SW 1271 (cell line): ENCODE data around the gene UBE2D4.
"Not testable (repeated sequence)": the region's sequence is repeated elsewhere in the genome, so short reads cannot be mapped to it uniquely, and the experiment has no call there.

Experiments
- DNase-seq, 2 experiments: peaks; one replicate each; lab custom pipeline; 2025; lab: John Stamatoyannopoulos, UW

Gene UBE2D4

GRCh38 chr7:43914795-43915194 lies 11.4 kb upstream of the UBE2D4 start:
- DNase-seq, result no peak

GRCh38 chr7:43915907-43916306 lies 10.3 kb upstream of the UBE2D4 start:
- DNase-seq, result no peak

- DNase-seq, result no peak
Observed at GRCh38 chr7:43921423-43921822, 4.8 kb upstream of the UBE2D4 start.

GRCh38 chr7:43922726-43923125 lies 3.5 kb upstream of the UBE2D4 start:
- no peak for DNase-seq

- DNase-seq, result no peak
Observed at GRCh38 chr7:43926798-43927123, 525 bp downstream of the UBE2D4 start.

GRCh38 chr7:43927810-43928209 lies 1.6 kb downstream of the UBE2D4 start:
- DNase-seq, result no peak

GRCh38 chr7:43929529-43930457 lies 3.6 kb downstream of the UBE2D4 start:
- no peak for DNase-seq

GRCh38 chr7:43931346-43931745 lies 5.1 kb downstream of the UBE2D4 start:
- DNase-seq, result no peak

GRCh38 chr7:43933902-43934560 lies 7.8 kb downstream of the UBE2D4 start:
- no peak for DNase-seq

GRCh38 chr7:43937444-43937843 lies 11.2 kb downstream of the UBE2D4 start:
- DNase-seq, result no peak

- no peak for DNase-seq
Observed at GRCh38 chr7:43938892-43939482, 12.8 kb downstream of the UBE2D4 start.

- DNase-seq, result no peak
Observed at GRCh38 chr7:43942250-43942649, 16.0 kb downstream of the UBE2D4 start.

- DNase-seq, result no peak
Observed at GRCh38 chr7:43942997-43943396, 16.8 kb downstream of the UBE2D4 start.

- no peak for DNase-seq
Observed at GRCh38 chr7:43943417-43944187, 17.4 kb downstream of the UBE2D4 start.

- no peak for DNase-seq
Observed at GRCh38 chr7:43944286-43944685, 18.1 kb downstream of the UBE2D4 start.

GRCh38 chr7:43952028-43952427 lies 25.8 kb downstream of the UBE2D4 start:
- DNase-seq, result no peak

GRCh38 chr7:43953071-43953470 lies 26.8 kb downstream of the UBE2D4 start:
- no peak for DNase-seq

GRCh38 chr7:43954524-43955228 lies 28.4 kb downstream of the UBE2D4 start:
- peak in 1 of 2 experiments; percentile 35 for DNase-seq

GRCh38 chr7:43956027-43956426 lies 29.8 kb downstream of the UBE2D4 start:
- DNase-seq, result no peak

- DNase-seq, result no peak
Observed at GRCh38 chr7:43960933-43961332, 34.7 kb downstream of the UBE2D4 start.

GRCh38 chr7:43966392-43966791 lies 40.2 kb downstream of the UBE2D4 start:
- not testable (repeated sequence) for DNase-seq
